ENCODE data around the gene MYH9. TPM values are rescaled to one million over a fixed set of nuclear protein-coding genes. Genes with fewer than 3 reads are reported as not detected.

The MYH9 gene
- total RNA-seq, 1 experiment from 2014 or later: 117 TPM

DNA sequence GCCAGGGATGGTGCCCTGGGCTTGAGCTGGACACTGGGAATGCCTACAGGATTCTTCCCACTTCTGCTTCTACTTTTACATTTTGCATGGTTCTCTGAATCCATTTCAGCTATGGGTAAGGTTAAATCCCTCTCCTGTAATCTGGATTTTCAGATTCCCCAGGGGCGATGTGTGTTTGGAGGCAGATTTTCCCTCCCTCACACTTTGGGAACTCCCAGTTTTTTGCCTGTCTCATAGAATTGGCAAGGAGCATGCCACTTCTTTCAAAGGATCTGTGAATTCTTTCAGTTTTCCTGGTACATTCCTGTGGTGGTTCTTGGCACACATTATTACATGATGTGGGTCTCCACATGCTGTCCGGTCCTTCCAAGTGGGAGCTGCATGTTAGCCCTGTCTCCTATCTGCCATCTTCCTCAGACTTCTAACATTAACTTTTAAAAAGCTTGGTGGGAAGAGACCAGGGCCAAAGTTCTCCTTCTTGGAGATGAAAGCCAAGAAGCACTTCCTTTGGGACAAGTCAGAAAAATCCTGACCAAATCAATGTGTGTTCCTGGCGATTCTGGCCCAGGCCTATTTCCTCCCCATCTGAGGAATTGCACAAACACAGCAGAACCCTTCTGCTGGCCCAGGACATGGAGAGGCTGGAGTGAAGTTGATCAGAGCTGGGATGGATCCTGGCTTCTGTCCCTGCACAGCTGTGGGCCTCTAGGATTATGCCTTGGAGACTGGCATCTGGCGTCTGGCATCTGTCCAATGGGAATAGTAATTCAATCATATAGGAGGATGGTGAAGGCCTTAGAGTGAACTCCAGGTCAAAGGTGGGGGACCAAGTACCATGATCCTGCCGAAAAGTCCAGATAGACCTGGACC, 143.0 kb downstream of the MYH9 start:
- no peak for DNase-seq
- Histone ChIP-seq H3K36me3 (replicated peaks; ENCODE audit: control insufficient read depth, insufficient read depth, low read length) (no peaks in the 10 kb centered on the region), H3K4me3 (ENCODE audit: insufficient read depth, low read depth, low read length) (no peak overlapping the region), H3K27me3 (ENCODE audit: control insufficient read depth, insufficient read depth, low read length) (no peaks in the 10 kb centered on the region)

DNA sequence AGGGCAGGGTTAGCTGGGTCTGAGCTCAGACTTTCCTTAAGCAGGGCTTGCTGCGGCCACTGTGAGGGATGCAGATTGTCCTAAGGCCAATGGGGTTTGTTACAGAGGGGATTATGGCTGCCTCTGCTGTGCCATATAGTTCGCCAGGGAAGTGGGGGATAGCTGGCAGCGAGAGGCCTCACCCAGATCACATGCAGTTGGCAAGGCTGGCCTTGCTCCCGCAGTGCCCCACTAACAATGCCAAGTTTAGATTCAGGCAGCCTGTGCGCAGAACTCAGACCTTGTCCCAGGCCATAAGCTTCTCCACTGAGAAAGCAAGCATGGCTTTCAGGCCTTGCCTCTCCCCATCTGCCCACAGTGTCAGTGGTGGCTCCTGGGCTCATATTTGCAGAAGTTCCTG, 143.8 kb downstream of the MYH9 start:
- H3K4me3 ChIP-seq (ENCODE audit: insufficient read depth, low read depth, low read length): no peak overlapping the region
- no peak for DNase-seq

DNA sequence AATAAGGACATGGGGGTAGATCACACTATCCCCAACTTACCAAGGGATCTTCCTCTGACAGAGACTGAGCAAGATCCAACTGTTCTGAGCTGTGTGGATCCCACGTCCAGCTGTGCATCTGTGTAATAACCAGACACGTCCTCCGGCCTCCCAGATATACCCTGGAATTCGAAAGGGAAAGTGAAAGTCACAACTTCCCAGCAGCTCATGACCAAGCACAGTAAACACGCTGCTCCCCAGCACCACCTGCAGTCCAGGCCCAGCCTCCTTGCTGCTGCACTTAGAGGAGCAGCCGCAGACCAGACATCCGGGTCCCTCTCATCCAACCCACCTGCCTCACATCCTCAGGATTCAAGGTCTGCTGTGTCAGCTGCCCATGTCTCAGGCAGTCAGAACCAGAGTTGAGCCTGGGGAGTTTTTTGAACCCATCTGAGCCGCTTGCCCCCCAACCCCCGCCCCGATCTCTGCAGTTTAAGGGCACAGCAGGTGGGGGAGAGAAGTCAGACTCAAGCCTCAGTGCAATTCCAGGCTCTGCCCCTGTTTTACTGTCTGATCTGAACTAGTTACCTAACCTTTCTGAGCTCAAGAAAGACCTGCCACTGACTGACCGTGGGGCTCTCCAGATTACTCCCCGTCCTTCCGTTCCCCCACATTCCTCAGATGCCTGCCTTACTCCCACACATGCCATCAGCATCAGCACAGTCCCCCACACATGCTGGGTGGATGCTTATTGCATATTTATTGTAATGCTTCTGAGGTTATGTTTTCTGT, 148.2 kb downstream of the MYH9 start, which contains the start of gene APOL2:
TSS of gene APOL2 (minus strand) at position 127 of the 771 bp plus-strand sequence. CDS start 6,365 bp downstream, outside the sequence.
- Histone ChIP-seq H3K36me3 (replicated peaks; ENCODE audit: control insufficient read depth, insufficient read depth, low read length) (peaks cover 2% of the 10 kb centered on the region; the same call in 1 of the 2 replicates), H3K4me3 (ENCODE audit: insufficient read depth, low read depth, low read length) (peak within 1 kb of the TSS; percentile 41), H3K27me3 (ENCODE audit: control insufficient read depth, insufficient read depth, low read length) (no peaks in the 10 kb centered on the region)
- DNase-seq: peak; percentile 85

More for the DNA sequence above, 143.8 kb downstream of the MYH9 start:
- Histone ChIP-seq H3K36me3 (replicated peaks; ENCODE audit: control insufficient read depth, insufficient read depth, low read length) (no peaks in the 10 kb centered on the region), H3K27me3 (ENCODE audit: control insufficient read depth, insufficient read depth, low read length) (no peaks in the 10 kb centered on the region)

DNA sequence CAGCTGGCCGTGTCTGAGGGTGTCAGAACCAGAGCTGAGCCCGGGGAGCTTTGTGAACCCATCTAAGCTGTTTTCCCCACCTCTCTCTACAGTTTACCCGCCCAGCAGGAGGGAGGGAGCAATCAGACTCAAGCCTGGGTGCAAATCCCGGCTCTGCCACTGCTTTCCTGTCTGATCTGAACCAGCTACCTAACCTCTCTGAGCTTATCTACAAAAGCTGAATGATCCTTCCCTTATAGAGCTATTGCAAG, 148.7 kb downstream of the MYH9 start:
- H3K36me3 ChIP-seq (replicated peaks; ENCODE audit: control insufficient read depth, insufficient read depth, low read length): peaks cover 2% of the 10 kb centered on the region; the same call in 1 of the 2 replicates
- peak; percentile 49 for DNase-seq
- peak overlapping the region; percentile 41 for H3K4me3 ChIP-seq (ENCODE audit: insufficient read depth, low read depth, low read length)
- H3K27me3 ChIP-seq (ENCODE audit: control insufficient read depth, insufficient read depth, low read length): no peaks in the 10 kb centered on the region

DNA sequence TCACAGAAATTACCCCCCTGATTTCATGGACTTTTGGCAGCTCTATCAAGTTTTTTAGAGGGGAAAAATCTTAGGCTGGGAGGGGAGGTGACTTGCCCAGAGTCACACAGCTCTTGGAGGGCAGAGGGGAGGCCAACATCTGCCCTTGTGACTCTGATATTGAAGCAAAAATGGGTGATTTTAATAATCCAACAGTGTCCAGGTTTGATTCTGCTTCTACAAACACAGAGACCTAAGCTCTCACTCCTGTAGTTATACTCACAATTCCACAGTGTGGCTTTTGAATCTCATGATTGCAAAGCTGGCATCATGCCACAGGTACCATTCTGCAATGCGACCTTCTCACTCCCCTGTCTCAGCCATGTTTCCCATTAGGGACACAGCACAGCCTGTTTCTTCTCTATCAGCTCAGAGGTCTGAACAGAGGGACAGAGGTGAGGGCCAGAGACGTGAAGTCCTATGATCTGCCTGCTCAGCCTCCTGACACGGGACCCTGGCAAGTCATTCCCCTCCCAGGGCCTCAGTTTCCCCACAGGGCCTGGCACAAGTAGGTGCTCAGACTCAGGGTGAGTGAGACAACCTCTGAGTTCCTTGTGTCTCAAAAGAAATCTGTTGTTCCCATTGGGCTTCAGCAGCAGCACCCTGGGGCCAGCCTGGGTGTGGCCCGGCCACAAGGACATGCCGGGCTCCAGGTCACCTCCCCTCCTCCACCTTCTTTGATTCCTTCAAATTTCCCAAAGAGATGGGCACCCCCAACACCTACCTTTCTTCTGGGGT, 149.2 kb downstream of the MYH9 start:
- peak overlapping the region; percentile 41 for H3K4me3 ChIP-seq (ENCODE audit: insufficient read depth, low read depth, low read length)
- no peak for DNase-seq
- no peaks in the 10 kb centered on the region for H3K27me3 ChIP-seq (ENCODE audit: control insufficient read depth, insufficient read depth, low read length)
- H3K36me3 ChIP-seq (replicated peaks; ENCODE audit: control insufficient read depth, insufficient read depth, low read length): peaks cover 2% of the 10 kb centered on the region; the same call in 1 of the 2 replicates

DNA sequence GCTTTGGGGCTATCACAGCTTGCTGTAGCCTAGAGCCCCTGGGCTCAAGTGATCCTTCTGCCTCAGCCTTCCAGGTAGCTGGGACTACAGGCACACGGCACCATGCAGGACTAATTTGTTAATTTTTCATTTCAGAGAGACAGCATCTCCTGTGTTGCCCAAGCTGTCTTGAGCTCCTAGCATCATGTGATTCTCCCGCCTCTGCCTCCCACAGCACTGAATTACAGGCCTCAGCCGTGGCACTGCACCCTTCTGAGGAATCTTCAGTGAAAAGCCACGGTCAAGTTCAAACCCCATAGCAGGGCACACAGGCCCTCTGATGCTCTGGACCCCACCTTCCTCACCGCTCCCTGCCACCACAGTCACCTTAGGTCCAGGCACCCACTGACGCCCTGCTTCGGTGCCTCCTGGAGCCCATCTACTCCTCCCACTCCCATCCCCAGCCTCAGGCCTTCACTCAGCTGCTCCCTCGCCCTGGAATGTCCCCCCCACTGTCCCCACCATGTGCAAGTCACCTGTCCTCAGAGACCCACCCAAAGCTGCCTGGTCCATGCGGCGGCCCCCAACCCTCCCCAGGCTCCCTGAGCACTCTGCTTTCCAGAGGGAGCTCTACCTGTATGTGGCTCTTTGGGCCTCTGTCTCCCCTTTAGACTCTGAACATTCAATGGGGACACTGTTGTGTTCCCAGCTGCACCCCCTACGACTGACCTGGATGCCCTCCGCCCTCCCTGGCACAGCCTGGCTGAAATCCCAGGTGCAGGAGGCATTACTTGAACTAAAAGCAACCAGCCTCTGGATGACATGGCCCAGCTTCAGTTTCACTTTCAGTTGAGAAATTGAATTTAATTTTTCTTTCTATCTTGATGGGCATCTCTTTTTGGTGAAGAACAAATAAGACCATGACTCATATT, 150.1 kb downstream of the MYH9 start:
- Histone ChIP-seq H3K36me3 (replicated peaks; ENCODE audit: control insufficient read depth, insufficient read depth, low read length) (peaks cover 2% of the 10 kb centered on the region; the same call in 1 of the 2 replicates), H3K27me3 (ENCODE audit: control insufficient read depth, insufficient read depth, low read length) (no peaks in the 10 kb centered on the region), H3K4me3 (ENCODE audit: insufficient read depth, low read depth, low read length) (no peak overlapping the region)
- DNase-seq: no peak

DNA sequence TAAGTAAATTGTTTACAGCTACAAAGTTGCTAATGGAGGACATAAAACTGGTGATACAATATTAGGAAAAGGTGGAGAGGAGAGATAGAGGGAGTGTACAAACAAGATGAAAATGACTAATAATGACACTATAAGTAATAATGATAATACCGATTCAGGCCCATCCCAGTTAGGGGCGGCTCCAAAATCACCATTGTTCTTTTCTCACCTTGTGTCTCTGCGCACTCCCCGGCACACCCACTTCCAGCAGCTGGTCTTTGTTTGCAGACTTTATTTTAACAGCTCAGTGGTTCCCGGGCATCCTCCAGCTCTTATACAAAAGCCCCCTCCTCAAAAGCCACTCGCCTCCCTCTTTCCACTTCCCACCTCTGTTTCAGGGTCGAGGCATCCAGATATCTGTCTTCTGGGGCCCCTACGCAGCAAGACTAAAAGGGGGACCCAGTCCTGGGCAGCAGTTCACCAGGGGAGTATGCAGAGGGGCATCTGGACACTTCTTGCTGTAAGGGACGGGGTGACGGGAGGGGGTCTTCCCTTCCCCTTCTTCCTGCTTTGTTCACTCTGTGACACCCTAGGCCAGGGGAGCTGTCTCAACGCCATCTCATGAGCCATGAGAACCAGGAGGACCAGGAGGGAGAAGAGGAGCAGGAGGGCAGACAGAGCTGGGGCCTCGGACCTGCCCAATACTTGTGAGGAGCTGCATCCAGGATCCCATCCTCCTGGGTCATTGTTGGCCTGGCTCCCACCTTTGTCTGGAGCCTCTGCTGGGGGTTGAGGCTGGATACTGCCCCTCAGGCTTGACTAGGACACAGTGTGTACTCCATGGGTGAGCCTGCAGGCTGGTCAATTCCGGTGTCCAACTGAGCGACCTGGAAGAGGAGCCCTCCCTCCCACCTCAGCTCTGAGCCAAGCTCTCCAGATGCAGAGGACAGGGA, 151.1 kb downstream of the MYH9 start:
- H3K4me3 ChIP-seq (ENCODE audit: insufficient read depth, low read depth, low read length): no peak overlapping the region
- H3K27me3 ChIP-seq (ENCODE audit: control insufficient read depth, insufficient read depth, low read length): no peaks in the 10 kb centered on the region
- no peak for DNase-seq
- peaks cover 2% of the 10 kb centered on the region; the same call in 1 of the 2 replicates for H3K36me3 ChIP-seq (replicated peaks; ENCODE audit: control insufficient read depth, insufficient read depth, low read length)

DNA sequence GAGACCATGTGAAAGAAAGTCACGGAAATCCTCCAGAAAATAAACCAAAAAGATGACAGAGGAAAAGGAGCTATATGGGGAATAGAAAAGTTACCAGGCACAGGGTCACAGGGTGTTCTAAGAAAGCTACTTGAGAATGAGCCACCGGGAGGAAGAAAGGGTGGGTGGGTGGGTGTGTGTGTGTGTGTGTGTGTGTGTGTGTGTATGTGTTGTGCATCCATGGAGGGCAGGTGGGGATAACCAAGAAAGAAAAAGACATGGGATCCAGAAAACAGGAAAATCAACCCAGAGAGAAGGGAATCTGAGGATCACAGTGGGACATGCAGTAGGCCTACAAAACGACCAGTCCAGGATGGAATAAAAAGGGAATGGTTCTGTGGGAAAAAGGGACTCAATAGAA, 152.2 kb downstream of the MYH9 start:
- no peak overlapping the region for H3K4me3 ChIP-seq (ENCODE audit: insufficient read depth, low read depth, low read length)
- no peak for DNase-seq
- no peaks in the 10 kb centered on the region for H3K27me3 ChIP-seq (ENCODE audit: control insufficient read depth, insufficient read depth, low read length)
- peaks cover 2% of the 10 kb centered on the region; the same call in 1 of the 2 replicates for H3K36me3 ChIP-seq (replicated peaks; ENCODE audit: control insufficient read depth, insufficient read depth, low read length)

DNA sequence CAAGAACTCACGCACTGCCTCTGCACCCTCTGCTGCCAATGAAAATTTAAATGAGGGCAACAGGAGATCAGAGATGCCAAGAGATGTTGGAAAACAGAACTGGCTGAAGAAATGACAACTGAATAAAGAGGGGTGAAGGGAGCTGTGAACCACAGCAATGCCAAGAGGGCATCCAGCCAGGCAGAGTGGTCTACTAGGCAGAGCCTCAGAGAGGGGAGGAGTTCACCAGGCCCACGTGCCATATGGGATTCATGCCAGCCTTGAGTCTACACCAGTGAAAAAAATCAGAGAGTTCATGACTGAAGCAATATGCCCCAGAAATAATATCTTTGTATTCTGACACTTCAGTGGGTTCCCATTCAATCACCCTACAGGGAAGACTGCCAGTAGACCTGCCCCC, 152.8 kb downstream of the MYH9 start:
- no peak for DNase-seq
- H3K36me3 ChIP-seq (replicated peaks; ENCODE audit: control insufficient read depth, insufficient read depth, low read length): peaks cover 2% of the 10 kb centered on the region
- no peak overlapping the region for H3K4me3 ChIP-seq (ENCODE audit: insufficient read depth, low read depth, low read length)
- H3K27me3 ChIP-seq (ENCODE audit: control insufficient read depth, insufficient read depth, low read length): no peaks in the 10 kb centered on the region

DNA sequence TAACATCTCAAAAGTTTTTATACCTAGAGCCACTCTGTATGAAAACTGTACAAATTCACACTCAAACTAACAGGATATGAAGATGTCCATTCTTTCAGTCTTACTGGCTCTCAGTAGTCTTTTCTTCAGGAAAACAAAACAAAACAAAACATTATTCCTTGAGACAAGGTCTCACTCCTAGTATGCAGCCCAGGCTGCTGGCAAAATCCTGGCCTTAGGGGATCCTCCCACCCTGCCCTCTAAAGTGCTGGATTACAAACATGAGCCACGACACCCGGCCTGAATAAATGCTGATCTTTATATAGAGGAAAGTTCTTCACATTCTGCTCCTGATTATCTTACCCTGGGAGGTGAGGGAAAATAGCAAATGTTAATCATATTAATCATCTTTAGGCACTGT, 153.6 kb downstream of the MYH9 start:
- no peak for DNase-seq
- Histone ChIP-seq H3K36me3 (replicated peaks; ENCODE audit: control insufficient read depth, insufficient read depth, low read length) (peaks cover 2% of the 10 kb centered on the region), H3K4me3 (ENCODE audit: insufficient read depth, low read depth, low read length) (no peak overlapping the region), H3K27me3 (ENCODE audit: control insufficient read depth, insufficient read depth, low read length) (no peaks in the 10 kb centered on the region)

DNA sequence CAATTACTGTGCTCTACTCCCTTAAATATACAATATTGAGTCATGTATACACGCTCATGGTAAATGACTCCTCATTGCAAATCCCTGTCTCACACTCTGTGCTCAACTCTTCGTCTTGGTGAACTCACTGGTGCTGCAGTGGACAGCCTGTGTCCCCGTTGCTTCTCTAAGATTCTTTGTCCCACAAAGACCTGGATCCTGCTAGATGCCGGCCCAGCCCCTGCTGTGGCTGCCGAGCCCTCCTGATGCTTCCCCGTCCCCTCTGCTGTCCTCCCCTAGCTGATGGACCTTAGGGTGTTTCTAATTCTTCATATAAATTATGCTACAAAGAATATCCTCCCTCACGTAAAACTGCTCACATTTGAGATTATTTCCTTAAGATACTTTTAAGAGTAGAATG, 154.0 kb downstream of the MYH9 start:
- H3K4me3 ChIP-seq (ENCODE audit: insufficient read depth, low read depth, low read length): no peak overlapping the region
- DNase-seq: no peak
- H3K27me3 ChIP-seq (ENCODE audit: control insufficient read depth, insufficient read depth, low read length): no peaks in the 10 kb centered on the region
- H3K36me3 ChIP-seq (replicated peaks; ENCODE audit: control insufficient read depth, insufficient read depth, low read length): peaks cover 2% of the 10 kb centered on the region

DNA sequence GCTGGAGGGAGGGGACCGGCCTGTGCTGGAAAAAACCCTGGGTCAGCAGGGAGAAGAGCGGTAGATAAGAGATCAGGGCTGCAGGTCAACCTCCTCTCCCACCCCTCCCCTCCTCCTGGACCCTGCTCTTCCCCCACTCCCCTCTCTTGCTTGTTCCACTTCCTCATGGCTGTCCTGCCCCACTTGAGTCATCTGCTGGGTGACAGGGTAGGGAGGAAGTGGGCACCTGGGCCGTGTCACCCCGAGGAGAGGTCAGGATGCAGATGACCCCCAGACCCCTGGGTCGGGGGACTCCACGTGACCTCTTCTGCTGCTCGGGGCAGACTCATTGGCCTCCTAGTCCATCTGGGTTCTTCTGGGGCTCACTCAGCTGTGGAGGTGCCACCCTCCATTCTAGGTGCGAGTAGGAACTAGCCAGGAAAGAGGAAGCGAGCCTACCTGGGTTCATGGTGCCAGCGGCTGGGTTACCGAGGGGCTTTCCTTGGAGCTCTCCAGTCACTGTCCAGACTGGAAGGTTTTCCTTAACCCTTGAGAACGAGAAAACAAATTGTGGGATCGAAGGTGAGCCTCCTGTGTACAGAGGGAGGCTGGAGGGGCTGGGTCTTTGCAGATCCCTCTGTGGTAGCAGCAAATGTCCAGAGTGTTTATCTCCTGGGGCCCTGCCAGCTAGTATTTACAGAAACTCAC, 154.9 kb downstream of the MYH9 start:
- no peak overlapping the region for H3K4me3 ChIP-seq (ENCODE audit: insufficient read depth, low read depth, low read length)
- peaks cover 2% of the 10 kb centered on the region for H3K36me3 ChIP-seq (replicated peaks; ENCODE audit: control insufficient read depth, insufficient read depth, low read length)
- no peaks in the 10 kb centered on the region for H3K27me3 ChIP-seq (ENCODE audit: control insufficient read depth, insufficient read depth, low read length)
- DNase-seq: no peak
